Measurements from ENCODE around the gene CFDP1. TPM values are rescaled to one million over a fixed set of nuclear protein-coding genes. Genes with fewer than 3 reads are reported as not detected.

The CFDP1 gene
- total and polyA plus RNA-seq, 2 of the 13 experiments (the other 11 are each of a cell fraction or from before 2014, with no cell fraction given) = 78.6 to 153 TPM

GRCh38 chr16:75464122-75464918, 31.0 kb upstream of the CFDP1 start, which contains the start of gene TMEM170A (continued):
- peak; percentile 82 for TF ChIP-seq HMGXB3 (CRISPR knock-in tag; IDR thresholded peaks at IDR 0.05; ENCODE audit: borderline replicate concordance)
- TF ChIP-seq SIX4 (CRISPR knock-in tag; IDR thresholded peaks at IDR 0.05) = no peak; the same call in 1 of the 2 replicates
- TF ChIP-seq RXRA (CRISPR knock-in tag; IDR thresholded peaks at IDR 0.05) = peak; percentile 77
- TF ChIP-seq ZNF263 (CRISPR knock-in tag; IDR thresholded peaks at IDR 0.05) = 0 out of 2 replicates have a peak, but pooled peaks have one; percentile 3
- peak; percentile 58; the same call in 1 of the 2 replicates for TF ChIP-seq DR1 (CRISPR knock-in tag; IDR thresholded peaks at IDR 0.05)
- TF ChIP-seq MYC (CRISPR knock-in tag; IDR thresholded peaks at IDR 0.05; ENCODE audit: borderline replicate concordance) = peak; percentile 79
- TF ChIP-seq MEF2D (CRISPR knock-in tag; IDR thresholded peaks at IDR 0.05) = peak; percentile 87
- no peak for TF ChIP-seq ZNF367 (CRISPR knock-in tag; IDR thresholded peaks at IDR 0.05; ENCODE audit: borderline replicate concordance)
- no peak for TF ChIP-seq PTBP1 (IDR thresholded peaks at IDR 0.05; ENCODE audit: low read depth, low read length, poor library complexity, severe bottlenecking)
- peak; percentile 80 for TF ChIP-seq ELF3 (CRISPR knock-in tag; IDR thresholded peaks at IDR 0.05)
- 0 out of 2 replicates have a peak, but pooled peaks have one; percentile 6 for TF ChIP-seq ZNF629 (CRISPR knock-in tag; conservative IDR thresholded peaks at IDR 0.05)
- TF ChIP-seq ZNF564 (CRISPR knock-in tag; IDR thresholded peaks at IDR 0.05) = 0 out of 2 replicates have a peak, but pooled peaks have one; percentile 80
- TF ChIP-seq ZNF746 (CRISPR knock-in tag; IDR thresholded peaks at IDR 0.05) = peak; percentile 68; the same call in 1 of the 2 replicates
- TF ChIP-seq STAG1 (CRISPR knock-in tag; IDR thresholded peaks at IDR 0.05) = peak; percentile 83
- no peak for TF ChIP-seq ZBTB34 (CRISPR knock-in tag; IDR thresholded peaks at IDR 0.05)
- TF ChIP-seq RBM39 (IDR thresholded peaks at IDR 0.05; ENCODE audit: low read depth, low read length, poor library complexity, severe bottlenecking) = peak; percentile 93
- TF ChIP-seq JDP2 (CRISPR knock-in tag; IDR thresholded peaks at IDR 0.05; ENCODE audit: borderline replicate concordance) = no peak
- TF ChIP-seq KLF12 (CRISPR knock-in tag; IDR thresholded peaks at IDR 0.05; ENCODE audit: borderline replicate concordance) = no peak
- TF ChIP-seq ZNF614 (CRISPR knock-in tag; IDR thresholded peaks at IDR 0.05; ENCODE audit: borderline replicate concordance) = peak; percentile 93
- no peak; the same call in 1 of the 2 replicates for TF ChIP-seq AKAP8 (CRISPR knock-in tag; IDR thresholded peaks at IDR 0.05)
- TF ChIP-seq ZNF44 (CRISPR knock-in tag; IDR thresholded peaks at IDR 0.05) = peak; percentile 70; the same call in 1 of the 2 replicates
- peak; percentile 62; the same call in 1 of the 2 replicates for TF ChIP-seq ZBTB44 (CRISPR knock-in tag; IDR thresholded peaks at IDR 0.05)
- TF ChIP-seq ZNF33B (CRISPR knock-in tag; IDR thresholded peaks at IDR 0.05) = no peak; the same call in none of the 2 replicates

Data from HepG2 (cell line).